LNCAP (cell line): ENCODE data around the gene TLE5.

Source experiments
- CTCF ChIP-seq: fragments of 450-650 bp; IDR thresholded peaks from 2 replicates; pipeline ENCODE4 v1.5.1; 2017; ENCODE audit warnings: mild to moderate bottlenecking

Gene TLE5

DNA sequence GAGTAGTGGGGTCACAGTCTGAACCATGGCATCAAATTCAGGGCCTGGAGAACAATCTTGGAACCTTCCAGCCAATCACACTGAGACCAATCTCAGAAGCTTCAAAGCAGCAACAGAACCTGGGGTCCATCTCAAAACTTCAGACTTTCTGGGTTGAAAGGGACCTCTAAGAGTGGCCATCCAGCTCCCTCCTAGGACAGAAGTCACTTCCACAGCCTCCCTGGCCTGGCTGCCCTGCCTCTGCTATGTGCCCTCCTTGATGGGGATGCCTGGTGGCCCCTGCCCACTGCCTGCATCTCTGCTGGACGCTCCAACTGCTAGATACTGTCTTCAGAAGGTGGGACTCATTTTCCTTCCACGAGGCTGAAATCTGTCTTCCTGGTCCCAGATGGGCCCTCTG is 35.0 kb downstream of the TLE5 start:
- TF ChIP-seq CTCF: no peak

DNA sequence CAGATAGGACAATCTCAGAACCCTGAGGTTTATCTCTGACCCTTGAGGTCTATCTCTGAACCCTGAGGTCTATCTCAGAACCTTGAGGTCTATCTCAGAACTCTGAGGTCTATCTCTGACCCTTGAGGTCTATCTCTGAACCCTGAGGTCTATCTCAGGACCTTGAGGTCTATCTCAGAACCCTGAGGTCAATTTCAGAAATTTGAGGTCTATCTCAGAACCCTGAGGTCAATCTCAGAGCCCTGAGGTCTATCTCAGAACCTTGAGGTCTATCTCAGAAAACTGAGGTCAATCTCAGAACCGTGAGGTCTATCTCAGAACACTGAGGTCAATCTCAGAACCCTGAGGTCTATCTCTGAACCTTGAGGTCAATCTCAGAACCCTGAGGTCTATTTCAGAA is 35.5 kb downstream of the TLE5 start:
- no peak for TF ChIP-seq CTCF

GRCh38 chr19:3025549-3025886 is 36.8 kb downstream of the TLE5 start:
- no peak for TF ChIP-seq CTCF

DNA sequence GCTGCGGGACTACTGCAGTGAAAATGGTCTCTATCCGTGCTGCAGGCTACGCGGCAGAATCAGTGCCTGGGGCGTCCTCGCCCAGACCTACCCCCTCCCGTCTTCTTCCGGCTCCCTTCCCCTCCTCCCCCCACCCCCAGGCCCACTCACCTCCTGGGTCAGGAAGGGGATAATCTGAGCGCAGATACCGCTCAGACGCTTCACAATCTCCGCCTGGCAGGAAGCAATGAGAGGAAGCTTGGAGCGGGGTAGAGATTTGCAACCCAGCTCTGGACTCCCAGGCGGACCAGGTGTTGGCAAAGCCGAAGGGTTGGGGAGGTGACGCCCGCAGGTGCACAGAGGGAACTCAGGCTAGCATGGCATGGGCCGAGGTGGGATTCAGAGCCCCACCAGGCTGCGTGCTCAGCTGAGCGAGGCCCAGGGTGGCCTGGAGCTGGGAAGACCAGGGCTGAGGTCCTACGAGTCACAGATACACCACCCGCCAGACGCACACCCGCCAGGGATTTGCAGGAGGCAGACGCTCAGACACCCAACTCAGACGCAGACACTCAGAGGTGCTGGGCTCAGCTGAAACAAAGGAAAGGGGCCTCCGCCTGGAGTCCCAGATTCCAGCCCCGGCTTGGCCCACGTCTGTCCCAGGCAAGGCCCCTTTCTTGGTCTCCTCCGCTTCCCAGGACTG is 37.3 kb downstream of the TLE5 start:
- TF ChIP-seq CTCF: no peak

GRCh38 chr19:3024509-3024869 is 37.8 kb downstream of the TLE5 start:
- TF ChIP-seq CTCF: no peak

GRCh38 chr19:3020321-3020960 is 41.9 kb downstream of the TLE5 start:
- no peak for TF ChIP-seq CTCF

DNA sequence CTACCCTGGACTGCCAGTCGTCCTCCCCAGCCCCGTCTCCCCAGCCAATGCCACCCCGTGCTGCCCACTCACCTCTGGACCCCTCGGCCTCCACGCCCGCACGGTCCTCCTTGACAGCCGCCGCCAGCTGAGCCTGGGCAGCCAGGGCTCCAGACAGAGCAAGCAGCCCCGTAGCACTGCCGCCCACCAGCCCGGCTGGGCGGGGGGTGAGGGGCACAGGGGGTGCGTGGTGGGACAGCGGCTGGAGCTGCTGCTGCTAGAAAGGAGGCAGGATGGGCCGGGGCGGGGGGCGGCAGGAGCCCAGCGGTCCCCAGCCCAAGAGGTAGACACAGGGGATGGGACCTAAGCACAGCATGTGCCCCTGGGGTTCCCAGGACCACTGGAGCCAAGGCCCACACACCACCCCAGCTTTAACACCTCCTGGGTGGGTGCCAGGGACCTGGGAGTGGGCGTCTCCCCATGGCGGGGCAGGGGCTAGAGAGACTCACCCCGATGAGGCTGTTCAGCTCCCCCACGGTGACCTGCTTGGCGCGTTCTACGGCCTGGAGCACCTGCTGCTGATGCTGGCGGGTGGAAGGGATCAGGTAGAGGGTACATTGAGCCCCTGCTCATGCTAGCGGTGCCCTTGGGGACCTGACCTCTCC is 43.0 kb downstream of the TLE5 start:
- TF ChIP-seq CTCF: no peak
